ENCODE results near the gene ACTL6B.

ACTL6B gene

GRCh38 chr7:100649826-100650565, 6.3 kb downstream of the ACTL6B start:
- H3K4me3 ChIP-seq (ENCODE audit: control insufficient read depth, low read depth, low read length): no peak overlapping the region
- no peak for DNase-seq (ENCODE audit: low read depth)
- TF ChIP-seq CTCF (conservative IDR thresholded peaks at IDR 0.05; ENCODE audit: control insufficient read depth, insufficient read depth, low read depth, low read length): no peak

DNA sequence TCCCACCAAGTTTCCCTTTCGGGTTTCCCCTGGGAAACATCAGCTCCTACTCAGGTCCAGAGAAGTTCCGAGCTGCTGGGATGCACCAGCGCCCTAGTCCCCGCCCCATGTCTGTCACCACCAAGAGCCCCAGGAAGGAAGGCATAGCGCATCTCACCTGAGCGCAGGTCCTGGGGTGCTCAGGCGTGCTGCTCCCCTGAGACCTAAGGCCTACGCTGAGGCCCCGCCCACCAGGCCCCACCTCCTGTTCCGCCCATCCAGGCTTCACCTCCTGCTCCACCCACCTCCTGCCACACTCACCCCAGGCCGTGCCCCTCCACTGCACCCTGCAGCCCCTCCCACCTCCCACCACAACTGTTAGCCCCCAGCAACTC, 13.7 kb downstream of the ACTL6B start:
- TF ChIP-seq CTCF (conservative IDR thresholded peaks at IDR 0.05; ENCODE audit: control insufficient read depth, insufficient read depth, low read depth, low read length): no peak
- no peak for DNase-seq (ENCODE audit: low read depth)

GRCh38 chr7:100641860-100642533, 14.3 kb downstream of the ACTL6B start:
- H3K4me3 ChIP-seq (ENCODE audit: control insufficient read depth, low read depth, low read length): no peak overlapping the region
- TF ChIP-seq CTCF (conservative IDR thresholded peaks at IDR 0.05; ENCODE audit: control insufficient read depth, insufficient read depth, low read depth, low read length): no peak
- DNase-seq (ENCODE audit: low read depth): no peak

More for the DNA sequence above, 13.7 kb downstream of the ACTL6B start:
- H3K4me3 ChIP-seq (ENCODE audit: control insufficient read depth, low read depth, low read length): no peak overlapping the region

GRCh38 chr7:100641463-100641859, 14.8 kb downstream of the ACTL6B start, which contains the start of gene TFR2:
TFR2 (minus strand) TSS chr7:100641552; CDS start chr7:100641509, 43 bp downstream.
- no peak for DNase-seq (ENCODE audit: low read depth)
- H3K4me3 ChIP-seq (ENCODE audit: control insufficient read depth, low read depth, low read length): no peak within 1 kb of the TSS
- TF ChIP-seq CTCF (conservative IDR thresholded peaks at IDR 0.05; ENCODE audit: control insufficient read depth, insufficient read depth, low read depth, low read length): no peak

- DNase-seq (ENCODE audit: low read depth): no peak
- TF ChIP-seq CTCF (conservative IDR thresholded peaks at IDR 0.05; ENCODE audit: control insufficient read depth, insufficient read depth, low read depth, low read length): no peak
- no peak overlapping the region for H3K4me3 ChIP-seq (ENCODE audit: control insufficient read depth, low read depth, low read length)
Measured at GRCh38 chr7:100640517-100641440, 15.5 kb downstream of the ACTL6B start.

- no peak for DNase-seq (ENCODE audit: low read depth)
- no peak for TF ChIP-seq CTCF (conservative IDR thresholded peaks at IDR 0.05; ENCODE audit: control insufficient read depth, insufficient read depth, low read depth, low read length)
- H3K4me3 ChIP-seq (ENCODE audit: control insufficient read depth, low read depth, low read length): no peak overlapping the region
Measured at GRCh38 chr7:100639995-100640516, 16.2 kb downstream of the ACTL6B start.
